ENCODE measurements around the gene EPSTI1. TPM values are rescaled to one million over a fixed set of nuclear protein-coding genes. Genes with fewer than 3 reads are reported as not detected.

Gene EPSTI1
- total and polyA plus RNA-seq, 10 of the 15 experiments (the other 5 are each of a cell fraction or from before 2014, with no cell fraction given): 4.7 to 32.0 (median 24.2) TPM

DNA sequence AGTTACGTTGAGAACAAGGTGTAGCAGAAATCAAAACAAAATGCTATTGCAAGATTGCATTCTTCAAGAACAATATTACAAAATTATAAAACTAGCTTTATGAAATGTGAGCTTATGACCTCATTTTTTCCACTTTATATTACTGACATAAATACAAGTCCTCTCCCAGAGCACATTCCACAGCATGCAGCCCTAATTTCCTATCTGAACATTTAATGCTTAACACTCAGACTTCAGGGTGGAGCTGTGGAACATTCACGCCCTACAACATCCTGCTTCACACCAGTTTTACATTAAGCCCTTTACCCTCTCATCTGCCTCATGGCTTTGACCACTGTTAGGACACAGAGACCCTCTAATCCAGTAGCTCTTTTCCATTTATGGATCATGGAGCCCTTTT is 65.5 kb downstream of the EPSTI1 start:
- TF ChIP-seq NFXL1 (IDR thresholded peaks at IDR 0.05; ENCODE audit: borderline replicate concordance) (no peak), CEBPB (IDR thresholded peaks at IDR 0.05; ENCODE audit: borderline replicate concordance in 1 of 2, low read depth in 2 of 2, low read length in 2 of 2) (no peak), NR2C1 (IDR thresholded peaks at IDR 0.05) (no peak), SIN3A (IDR thresholded peaks at IDR 0.05; ENCODE audit: low read depth, low read length) (no peak), CBX5 (IDR thresholded peaks at IDR 0.05; ENCODE audit: low read depth) (no peak), ZNF687 (IDR thresholded peaks at IDR 0.05) (no peak), POLR2AphosphoS2 (IDR thresholded peaks at IDR 0.05; ENCODE audit: low read depth, low read length) (no peak), NFYA (IDR thresholded peaks at IDR 0.05; ENCODE audit: borderline replicate concordance, low read depth, low read length) (no peak), BRCA1 (IDR thresholded peaks at IDR 0.05; ENCODE audit: low read depth, low read length) (no peak)
- TF ChIP-seq, protein P1, sequence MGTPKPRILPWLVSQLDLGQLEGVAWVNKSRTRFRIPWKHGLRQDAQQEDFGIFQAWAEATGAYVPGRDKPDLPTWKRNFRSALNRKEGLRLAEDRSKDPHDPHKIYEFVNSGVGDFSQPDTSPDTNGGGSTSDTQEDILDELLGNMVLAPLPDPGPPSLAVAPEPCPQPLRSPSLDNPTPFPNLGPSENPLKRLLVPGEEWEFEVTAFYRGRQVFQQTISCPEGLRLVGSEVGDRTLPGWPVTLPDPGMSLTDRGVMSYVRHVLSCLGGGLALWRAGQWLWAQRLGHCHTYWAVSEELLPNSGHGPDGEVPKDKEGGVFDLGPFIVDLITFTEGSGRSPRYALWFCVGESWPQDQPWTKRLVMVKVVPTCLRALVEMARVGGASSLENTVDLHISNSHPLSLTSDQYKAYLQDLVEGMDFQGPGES (IDR thresholded peaks at IDR 0.05): no peak
- TF ChIP-seq, protein P2, sequence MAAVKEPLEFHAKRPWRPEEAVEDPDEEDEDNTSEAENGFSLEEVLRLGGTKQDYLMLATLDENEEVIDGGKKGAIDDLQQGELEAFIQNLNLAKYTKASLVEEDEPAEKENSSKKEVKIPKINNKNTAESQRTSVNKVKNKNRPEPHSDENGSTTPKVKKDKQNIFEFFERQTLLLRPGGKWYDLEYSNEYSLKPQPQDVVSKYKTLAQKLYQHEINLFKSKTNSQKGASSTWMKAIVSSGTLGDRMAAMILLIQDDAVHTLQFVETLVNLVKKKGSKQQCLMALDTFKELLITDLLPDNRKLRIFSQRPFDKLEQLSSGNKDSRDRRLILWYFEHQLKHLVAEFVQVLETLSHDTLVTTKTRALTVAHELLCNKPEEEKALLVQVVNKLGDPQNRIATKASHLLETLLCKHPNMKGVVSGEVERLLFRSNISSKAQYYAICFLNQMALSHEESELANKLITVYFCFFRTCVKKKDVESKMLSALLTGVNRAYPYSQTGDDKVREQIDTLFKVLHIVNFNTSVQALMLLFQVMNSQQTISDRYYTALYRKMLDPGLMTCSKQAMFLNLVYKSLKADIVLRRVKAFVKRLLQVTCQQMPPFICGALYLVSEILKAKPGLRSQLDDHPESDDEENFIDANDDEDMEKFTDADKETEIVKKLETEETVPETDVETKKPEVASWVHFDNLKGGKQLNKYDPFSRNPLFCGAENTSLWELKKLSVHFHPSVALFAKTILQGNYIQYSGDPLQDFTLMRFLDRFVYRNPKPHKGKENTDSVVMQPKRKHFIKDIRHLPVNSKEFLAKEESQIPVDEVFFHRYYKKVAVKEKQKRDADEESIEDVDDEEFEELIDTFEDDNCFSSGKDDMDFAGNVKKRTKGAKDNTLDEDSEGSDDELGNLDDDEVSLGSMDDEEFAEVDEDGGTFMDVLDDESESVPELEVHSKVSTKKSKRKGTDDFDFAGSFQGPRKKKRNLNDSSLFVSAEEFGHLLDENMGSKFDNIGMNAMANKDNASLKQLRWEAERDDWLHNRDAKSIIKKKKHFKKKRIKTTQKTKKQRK (IDR thresholded peaks at IDR 0.05; ENCODE audit: low read depth, low read length): no peak
- Histone ChIP-seq H3K4me2 (ENCODE audit: control insufficient read depth, insufficient read depth) (no peak overlapping the region), H3K36me3 (ENCODE audit: control insufficient read depth in 2 of 2, insufficient read depth in 2 of 2, low read length in 1 of 2) (peaks cover 2 to 9% of the 10 kb centered on the region in 2 experiments; a peak in 3 of 4 replicates), H3K27me3 (replicated peaks in 1 of 2; ENCODE audit: control insufficient read depth in 2 of 2, insufficient read depth in 2 of 2, low read length in 1 of 2) (no peaks in the 10 kb centered on the region), H3K9me3 (replicated peaks; ENCODE audit: control insufficient read depth, insufficient read depth, low read length) (no peaks in the 10 kb centered on the region), H3K27ac (ENCODE audit: control insufficient read depth, insufficient read depth) (no peak overlapping the region), H3K4me1 (ENCODE audit: control insufficient read depth, insufficient read depth, low read length) (no peaks in the 10 kb centered on the region), H3K79me2 (ENCODE audit: control insufficient read depth, insufficient read depth, low read length) (no peaks in the 10 kb centered on the region), H2AFZ (ENCODE audit: control insufficient read depth, low read depth, low read length) (no peak overlapping the region), H4K20me1 (ENCODE audit: control insufficient read depth, insufficient read depth) (no peaks in the 10 kb centered on the region), H3K9ac (ENCODE audit: control insufficient read depth, insufficient read depth, low read length) (no peak overlapping the region), H3K4me3 (no peak overlapping the region)
- ChIA-PET POLR2A (no interaction called here), CTCF (interaction anchor here (0.8 to 1.0 kb wide), 2 partner anchors 16 to 19 kb away, joined by 3 read pairs; no protein-coding TSS in a partner anchor), SMC1A (ENCODE audit: uncharacterized antibody, unreplicated experiment) (no interaction called here), RAD21 (ENCODE audit: unreplicated experiment) (no interaction called here)
- DNase-seq (ENCODE audit: low read depth, low spot score) (no peak), ATAC-seq (no peak), FAIRE-seq (no peak)
- in situ Hi-C loops (cut with MboI): no loop called here
- WGBS (ENCODE audit: insufficient coverage, insufficient replicate concordance, low lambda C conversion rate, missing lambda C conversion rate): 67% methylated on average over 2 of the region's 2 CpGs
- no TSS peak for BruUV-seq (replicated peaks)
- intact Hi-C loops (cut with micrococcal nuclease; ENCODE audit: unreplicated experiment): no loop called here

Measured in GM12878 (cell line).